GM19438 (cell line): Measurements from ENCODE around the gene LLGL2.
"Not testable (repeated sequence)": the region's sequence is repeated elsewhere in the genome, so short reads cannot be mapped to it uniquely, and the experiment has no call there.

Experiments
- ATAC-seq: cut with Tn5 transposase; IDR thresholded peaks from one replicate; pipeline ENCODE4 v1.9.1; 2021; ENCODE audit warnings: low read depth; ENCODE audit not compliant: unreplicated experiment

LLGL2 gene

GRCh38 chr17:75518983-75519537 is 6.4 kb upstream of the LLGL2 start:
- ATAC-seq = no peak

DNA sequence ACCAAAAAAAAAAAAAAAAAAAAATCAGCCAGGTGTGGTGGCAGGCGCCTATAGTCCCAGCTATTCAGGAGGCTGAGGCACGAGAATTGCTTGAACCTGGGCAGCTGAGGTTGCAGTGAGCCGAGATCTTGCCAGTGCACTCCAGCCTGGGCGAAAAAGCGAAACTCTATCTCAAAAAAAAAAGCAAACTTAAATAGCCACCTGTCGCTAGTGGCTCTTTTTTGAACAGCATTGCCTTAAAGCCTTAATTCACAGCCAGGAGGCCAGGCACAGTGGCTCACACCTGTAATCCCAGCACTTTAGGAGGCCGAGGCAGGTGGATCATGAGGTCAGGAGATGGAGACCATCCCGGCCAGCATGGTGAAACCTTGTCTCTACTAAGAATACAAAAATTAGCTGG is 5.1 kb upstream of the LLGL2 start:
- not testable (repeated sequence) for ATAC-seq

DNA sequence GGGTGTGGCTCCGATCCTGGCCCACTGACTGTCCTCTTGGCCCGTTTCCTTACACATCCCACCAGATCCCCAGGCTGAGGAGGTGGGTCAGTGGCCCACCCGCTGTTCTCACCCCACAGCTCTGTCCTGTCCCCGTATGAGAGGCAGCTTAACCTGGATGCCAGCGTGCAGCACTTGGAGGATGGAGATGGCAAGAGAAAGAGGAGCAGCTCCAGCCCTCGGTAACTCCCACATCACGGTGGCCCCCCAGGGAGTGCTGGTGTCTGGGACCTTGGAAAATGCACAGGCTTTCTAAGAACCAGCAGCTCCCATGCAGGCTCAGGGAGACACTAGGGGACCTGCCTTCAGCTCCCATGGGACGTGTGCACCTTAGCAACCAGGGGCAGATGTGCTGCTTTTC is 4.2 kb upstream of the LLGL2 start:
- no peak for ATAC-seq

GRCh38 chr17:75521951-75522727 is 3.4 kb upstream of the LLGL2 start:
- no peak for ATAC-seq

GRCh38 chr17:75523647-75524046 is 1.9 kb upstream of the LLGL2 start:
- no peak for ATAC-seq

- no peak for ATAC-seq
Measured at GRCh38 chr17:75524269-75524969, 1.1 kb upstream of the LLGL2 start.

- ATAC-seq = peak; percentile 32
Measured at GRCh38 chr17:75525806-75526554, 483 bp downstream of the LLGL2 start.

GRCh38 chr17:75526555-75527270 is 1.2 kb downstream of the LLGL2 start:
- ATAC-seq = no peak

- no peak for ATAC-seq
Measured at GRCh38 chr17:75530837-75531720, 5.6 kb downstream of the LLGL2 start.

- no peak for ATAC-seq
Measured at GRCh38 chr17:75531721-75532072, 6.2 kb downstream of the LLGL2 start.

- ATAC-seq = no peak
Measured at GRCh38 chr17:75535119-75535537, 9.6 kb downstream of the LLGL2 start.

GRCh38 chr17:75535871-75536270 is 10.4 kb downstream of the LLGL2 start:
- ATAC-seq = no peak

DNA sequence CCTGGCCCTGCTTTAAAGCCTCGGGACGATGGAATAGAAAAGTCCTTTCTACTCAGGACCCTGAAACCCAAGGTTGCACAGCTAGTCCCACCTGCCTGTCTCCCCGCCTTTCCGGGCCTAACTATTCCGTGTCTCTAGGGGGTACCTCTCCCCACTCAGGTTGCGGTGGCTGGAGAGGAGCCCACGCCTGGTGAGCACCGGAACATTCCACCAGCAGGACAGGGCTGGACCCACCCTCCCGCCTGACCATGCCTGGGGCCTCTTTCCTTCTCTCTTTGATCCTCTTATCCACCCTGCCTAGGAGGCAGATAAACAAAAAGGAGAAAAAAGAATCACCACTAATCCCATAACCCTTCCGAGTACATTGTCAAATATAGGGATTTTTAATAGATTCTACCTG is 10.9 kb downstream of the LLGL2 start:
- no peak for ATAC-seq

DNA sequence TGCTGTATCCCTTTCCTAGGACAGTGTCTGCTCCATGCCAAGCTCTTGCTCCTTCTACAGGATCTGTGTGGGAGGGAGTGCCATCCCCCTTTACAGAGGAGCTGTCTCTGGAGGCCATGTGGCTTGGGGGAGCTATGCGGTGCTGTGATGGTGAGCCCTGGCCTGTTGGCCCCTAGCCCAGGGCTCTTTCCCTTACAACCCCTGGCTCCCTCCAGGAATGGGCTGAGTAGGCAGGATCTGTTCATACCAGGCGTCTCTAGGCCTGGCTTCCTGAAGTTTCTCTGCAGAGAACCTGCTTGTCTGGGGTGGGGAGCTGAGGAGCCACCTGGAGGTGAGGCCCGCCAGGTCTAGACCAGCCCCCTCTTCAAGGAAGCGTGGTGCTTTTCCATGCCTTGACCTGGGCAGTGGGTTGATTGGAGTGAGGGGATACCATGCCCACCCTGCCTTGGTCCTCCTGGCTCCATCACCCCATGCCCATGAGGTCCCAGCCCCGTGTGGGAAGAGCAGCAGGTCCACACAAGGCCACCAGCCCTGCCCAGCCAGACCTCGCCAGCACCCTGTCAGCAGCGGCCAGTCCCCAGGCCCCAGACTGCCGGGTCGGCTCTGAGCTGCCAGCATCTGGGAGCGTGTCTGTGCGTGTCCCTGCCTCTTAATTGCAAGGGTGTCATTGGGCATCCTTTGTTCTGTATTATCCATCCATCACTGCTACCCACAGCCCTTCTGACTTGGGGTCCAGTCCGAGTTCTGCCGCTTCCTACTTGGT is 14.7 kb downstream of the LLGL2 start:
- no peak for ATAC-seq

- no peak for ATAC-seq
Measured at GRCh38 chr17:75540923-75541503, 15.5 kb downstream of the LLGL2 start.

- ATAC-seq = no peak
Measured at GRCh38 chr17:75542229-75542628, 16.7 kb downstream of the LLGL2 start.

- ATAC-seq = no peak
Measured at GRCh38 chr17:75542728-75543336, 17.3 kb downstream of the LLGL2 start.

GRCh38 chr17:75544250-75544649 is 18.8 kb downstream of the LLGL2 start:
- no peak for ATAC-seq
